Dedifferentiated amniotic fluid mesenchymal stem cell (primary cell): ENCODE data around the gene MBNL2.
A peak's percentile ranks its signal among the peaks of the same experiment; 100 is the strongest.

Source experiments
- DNase-seq: peaks from one replicate; pipeline ENCODE4 v3.0.0-alpha.2; 2016; ENCODE audit errors: extremely low spot score

MBNL2 gene

DNA sequence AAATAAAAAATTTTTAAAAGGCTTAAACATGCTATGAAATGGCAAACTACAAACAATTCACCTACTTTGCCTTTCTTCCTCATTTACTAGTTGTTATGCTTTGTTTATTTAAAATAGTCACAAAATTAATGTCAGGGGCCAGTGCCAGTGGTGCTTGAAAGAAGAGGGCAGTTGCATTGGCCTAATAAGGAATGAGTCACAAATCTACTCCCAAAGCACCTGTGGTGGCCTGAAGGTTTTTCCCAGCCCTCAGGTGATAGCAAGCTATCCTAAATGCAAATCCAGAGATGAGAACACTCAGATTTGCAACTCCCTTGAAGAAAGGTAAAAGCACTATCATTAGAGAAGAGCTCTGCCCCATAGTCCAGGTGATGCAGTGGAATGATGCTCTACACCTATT is 103.6 kb downstream of the MBNL2 start:
- no peak for DNase-seq

- no peak for DNase-seq
Observed at GRCh38 chr13:97327086-97327485, 105.0 kb downstream of the MBNL2 start.

GRCh38 chr13:97327506-97328221 is 105.5 kb downstream of the MBNL2 start:
- DNase-seq = no peak

DNA sequence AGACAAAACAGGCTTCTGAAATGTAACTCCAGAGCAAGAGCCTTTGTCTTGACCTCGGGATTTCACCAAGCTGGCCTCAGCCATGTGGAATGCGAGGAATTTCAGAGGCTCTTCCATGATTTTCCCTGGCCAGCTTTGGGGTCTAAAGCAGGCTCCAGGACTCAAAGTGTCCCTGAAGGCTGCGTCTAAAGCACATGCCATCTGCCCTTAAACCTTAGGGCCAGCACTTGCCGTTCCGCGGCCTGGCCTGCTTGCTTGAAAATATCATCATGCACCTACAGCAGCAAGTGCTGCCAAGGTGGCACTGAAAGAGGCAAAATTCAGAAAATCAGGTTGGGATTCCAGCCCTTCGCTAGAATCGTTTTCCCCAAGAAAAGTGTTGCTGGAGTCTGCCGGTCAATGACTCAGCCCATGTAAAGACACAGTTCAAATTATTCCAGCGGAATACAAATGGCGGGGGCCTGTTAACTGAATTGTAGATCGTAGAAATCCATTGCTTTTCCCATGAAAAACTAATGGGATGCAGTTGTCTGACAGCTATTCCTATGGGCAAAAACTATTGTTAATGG is 106.2 kb downstream of the MBNL2 start:
- peak; percentile 85 for DNase-seq

DNA sequence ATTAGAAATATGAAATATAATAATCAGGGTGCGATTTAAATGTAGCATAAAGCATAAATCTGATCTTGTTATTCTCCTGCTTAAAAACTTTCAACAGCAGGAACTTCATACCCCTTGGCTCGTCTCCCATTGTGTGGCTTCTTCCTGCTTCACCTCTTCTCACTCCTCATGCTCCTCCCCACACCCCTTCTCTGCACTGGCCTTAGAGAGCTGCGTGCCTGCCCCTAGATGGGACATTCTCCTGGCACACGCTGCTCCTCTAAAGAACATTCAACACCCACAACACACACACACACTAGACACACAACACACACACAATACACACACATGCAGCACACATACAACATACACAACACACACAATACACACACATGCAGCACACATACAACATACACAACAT is 107.2 kb downstream of the MBNL2 start:
- DNase-seq = no peak

DNA sequence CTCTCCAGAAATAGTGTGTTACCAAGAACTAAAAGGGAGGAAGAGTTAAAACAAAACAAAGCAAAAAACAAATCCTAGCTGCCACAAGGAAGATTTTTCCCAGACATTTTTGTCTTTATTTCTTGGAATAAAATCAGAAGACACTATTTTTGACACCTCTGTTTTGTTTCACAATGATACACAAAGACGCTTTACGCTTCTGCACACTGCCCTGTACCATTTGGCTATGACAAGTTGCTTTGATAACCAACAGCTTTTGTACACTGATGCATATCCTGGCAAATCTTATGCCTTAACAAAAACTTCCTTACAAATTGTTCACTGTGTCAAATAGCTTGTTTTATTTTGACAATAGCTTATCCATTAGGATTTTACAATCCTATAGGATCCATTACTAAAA is 108.3 kb downstream of the MBNL2 start:
- no peak for DNase-seq

DNA sequence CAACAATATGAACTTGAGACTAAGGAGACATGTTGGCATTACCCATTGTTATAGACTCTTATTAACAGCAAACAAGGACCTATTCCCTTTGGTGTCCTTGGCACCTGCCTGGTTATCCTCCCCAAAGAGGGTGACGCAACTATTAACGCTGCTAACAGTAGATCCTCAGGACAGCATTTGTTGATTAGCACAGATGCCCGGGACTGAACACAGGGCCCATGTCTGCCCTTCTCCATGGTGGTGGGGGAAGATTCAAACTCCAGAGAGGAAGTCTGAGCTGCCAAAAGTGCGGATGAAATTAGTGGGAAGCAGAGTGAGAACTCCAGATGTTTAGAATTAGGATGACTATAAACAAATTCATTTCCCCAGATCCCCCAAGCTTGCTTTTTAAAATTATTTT is 110.6 kb downstream of the MBNL2 start:
- DNase-seq = no peak

DNA sequence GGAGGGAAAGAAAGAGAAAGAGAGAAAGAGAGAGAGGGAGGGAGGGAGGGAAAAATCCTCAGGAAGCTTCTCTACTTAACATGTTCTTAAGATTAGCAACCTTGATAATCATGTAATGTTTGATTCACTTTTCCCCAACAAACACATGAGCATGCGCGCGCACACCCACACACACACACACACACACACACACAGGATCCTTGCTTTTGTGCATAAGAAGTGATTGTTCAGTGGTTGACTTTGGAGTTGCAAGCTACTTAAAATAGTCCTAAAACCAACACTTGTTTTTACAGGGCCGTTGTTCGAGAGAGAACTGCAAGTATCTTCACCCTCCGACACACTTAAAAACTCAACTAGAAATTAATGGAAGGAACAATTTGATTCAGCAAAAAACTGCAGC is 111.8 kb downstream of the MBNL2 start:
- DNase-seq = no peak

DNA sequence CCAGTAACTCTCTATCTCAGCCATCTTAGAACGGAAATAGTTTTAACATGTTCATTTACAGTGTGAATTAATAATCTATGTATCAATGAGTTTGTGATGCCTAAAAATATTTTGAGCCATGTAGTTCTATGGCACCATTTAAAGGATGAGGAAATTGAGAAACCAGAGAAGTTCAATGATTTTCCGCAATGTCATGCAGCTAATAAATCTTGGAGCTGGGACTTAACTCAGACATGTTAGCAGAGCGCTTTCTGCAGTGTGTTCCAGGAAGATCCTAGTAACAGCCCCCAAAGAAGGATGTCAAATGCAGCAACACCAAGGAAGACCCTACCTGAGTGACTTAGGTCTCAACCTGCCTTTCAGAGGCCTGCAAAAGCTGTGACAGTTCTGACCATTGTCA is 112.6 kb downstream of the MBNL2 start:
- DNase-seq = no peak

- no peak for DNase-seq
Observed at GRCh38 chr13:97335488-97336134, 113.5 kb downstream of the MBNL2 start.

DNA sequence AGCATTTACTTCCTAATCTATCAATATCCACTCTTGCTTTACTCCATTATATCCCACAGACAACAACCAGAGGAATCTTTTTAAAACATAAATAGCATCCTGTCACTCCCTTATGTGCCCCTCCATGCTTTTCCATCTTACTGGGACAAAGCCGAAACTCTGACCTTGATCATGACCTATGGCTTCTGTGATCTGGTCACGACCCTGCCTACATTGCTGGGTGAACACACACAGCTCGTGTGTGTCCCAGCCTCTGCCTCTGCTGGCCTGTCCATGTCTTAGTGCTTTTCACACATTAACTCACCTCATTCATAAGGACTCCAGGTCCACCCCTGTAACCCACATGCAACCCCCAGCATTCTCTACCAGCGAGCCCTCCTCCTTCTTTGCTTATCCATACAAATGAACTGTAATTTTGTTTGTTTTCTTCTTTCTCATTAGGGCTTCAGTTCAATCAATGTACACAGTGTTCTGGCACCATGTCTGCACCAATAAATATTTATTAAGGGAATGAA is 115.9 kb downstream of the MBNL2 start:
- DNase-seq = no peak

- no peak for DNase-seq
Observed at GRCh38 chr13:97338571-97338970, 116.4 kb downstream of the MBNL2 start.

DNA sequence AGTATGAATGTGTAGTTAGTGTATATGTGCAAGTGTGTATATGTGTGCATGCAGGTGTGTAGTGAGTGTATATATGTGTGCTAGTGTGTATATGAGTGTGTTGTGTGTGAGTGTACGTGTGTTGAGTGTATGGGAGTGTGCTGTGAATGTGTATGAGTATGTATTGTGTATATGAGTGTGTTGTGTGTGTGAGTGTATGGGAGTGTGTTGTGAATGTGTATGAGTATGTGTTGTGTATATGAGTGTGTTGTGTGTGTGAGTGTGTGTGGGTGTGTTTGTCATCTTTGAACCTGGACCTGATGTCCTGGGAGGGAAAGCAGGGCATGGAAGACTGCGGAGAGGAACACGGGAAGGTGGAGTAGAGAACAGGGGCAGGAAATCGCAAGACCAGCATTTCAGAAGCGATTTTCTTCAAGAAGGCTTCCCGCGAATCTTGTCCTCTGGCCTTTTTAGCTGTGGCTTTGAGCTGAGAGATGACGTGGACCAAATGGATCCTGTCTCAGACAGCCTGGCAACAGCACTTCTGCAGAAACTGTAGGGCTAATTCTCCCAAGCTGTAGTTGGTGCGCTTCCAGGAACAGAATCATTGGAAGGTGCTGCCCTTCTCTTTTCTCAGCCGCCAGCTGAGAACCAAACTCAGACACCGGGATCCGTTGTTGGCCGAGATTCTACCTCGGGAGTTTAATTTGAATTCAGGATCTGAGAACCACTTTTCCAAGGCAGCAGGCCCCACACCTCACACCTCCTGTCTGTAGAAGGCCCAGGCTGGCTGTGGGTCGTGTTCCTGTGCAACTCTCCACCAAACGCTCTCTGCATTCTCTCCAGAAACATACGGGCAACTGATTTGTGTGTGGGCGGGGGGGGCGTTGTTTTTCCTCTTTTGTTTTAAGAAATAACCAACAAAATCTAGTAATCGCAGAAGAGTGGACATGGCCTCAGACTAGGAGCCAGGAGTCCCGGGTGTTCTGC is 117.2 kb downstream of the MBNL2 start:
- peak; percentile 79 for DNase-seq

DNA sequence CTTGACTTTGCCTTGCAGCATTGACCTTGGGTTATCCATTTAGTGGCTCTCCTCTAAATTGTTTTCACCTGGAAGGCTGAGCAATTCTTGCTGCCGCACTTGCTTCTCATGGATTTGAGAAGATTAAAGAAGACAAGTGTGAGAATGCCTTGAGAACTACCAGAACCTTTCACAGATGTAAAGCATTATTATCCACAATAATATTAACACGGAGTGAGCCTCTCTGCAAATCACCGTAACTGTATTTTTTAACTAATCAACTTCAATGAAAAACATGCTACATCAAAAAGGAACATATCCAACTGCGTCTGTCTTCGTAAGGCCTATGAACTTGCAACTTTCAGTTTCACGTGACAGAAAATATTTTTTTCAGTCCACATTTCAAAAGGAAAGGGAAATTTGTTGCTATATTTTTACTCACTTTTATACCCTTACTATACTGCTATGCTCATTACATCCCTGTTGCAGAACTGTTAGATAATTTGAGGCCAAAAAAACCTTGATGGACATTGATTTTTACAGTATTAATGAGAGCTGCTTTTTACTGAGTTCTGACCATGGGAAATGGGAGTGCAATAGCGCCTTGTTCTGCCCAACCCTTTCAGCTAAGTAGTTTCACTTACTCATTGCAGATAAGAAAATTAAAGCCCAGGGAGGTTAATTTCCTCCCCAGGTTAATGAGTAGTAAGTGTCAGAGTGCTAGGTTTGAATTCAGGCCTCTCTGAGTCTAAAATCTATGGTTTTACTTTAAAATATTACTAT is 118.0 kb downstream of the MBNL2 start:
- DNase-seq = no peak

DNA sequence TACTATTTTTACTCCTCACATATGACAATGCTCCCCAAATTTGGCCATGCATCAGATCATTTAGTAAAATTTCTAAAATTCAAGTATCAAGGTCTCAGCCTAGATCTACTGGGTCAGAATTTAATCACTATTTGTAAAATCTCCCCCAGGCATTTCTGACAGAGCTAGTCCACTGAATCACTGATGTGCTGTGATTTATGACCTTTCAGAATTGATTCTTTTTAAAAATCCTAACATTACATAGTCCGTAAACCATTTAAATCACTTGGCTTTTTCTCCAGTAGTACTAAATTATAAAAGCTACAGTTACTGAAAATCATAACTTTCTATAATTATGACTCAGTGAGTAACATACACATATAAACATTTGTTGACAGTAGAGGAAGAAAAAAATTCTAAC is 119.0 kb downstream of the MBNL2 start:
- no peak for DNase-seq

- no peak for DNase-seq
Observed at GRCh38 chr13:97342136-97342535, 120.0 kb downstream of the MBNL2 start.

DNA sequence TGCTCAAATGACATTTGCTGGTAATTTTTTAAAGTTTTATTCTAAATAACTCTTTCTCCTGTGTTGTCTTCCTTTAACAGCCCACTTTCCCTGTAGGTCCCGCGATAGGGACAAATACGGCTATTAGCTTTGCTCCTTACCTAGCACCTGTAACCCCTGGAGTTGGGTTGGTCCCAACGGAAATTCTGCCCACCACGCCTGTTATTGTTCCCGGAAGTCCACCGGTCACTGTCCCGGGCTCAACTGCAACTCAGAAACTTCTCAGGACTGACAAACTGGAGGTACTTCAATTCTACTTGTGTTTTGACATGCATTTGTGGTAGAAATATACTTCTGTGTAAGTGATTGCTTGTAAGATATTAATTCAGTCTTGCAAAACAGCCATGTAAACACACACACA is 120.8 kb downstream of the MBNL2 start:
- DNase-seq = no peak

- peak; percentile 67 for DNase-seq
Observed at GRCh38 chr13:97344265-97345175, 122.4 kb downstream of the MBNL2 start.

DNA sequence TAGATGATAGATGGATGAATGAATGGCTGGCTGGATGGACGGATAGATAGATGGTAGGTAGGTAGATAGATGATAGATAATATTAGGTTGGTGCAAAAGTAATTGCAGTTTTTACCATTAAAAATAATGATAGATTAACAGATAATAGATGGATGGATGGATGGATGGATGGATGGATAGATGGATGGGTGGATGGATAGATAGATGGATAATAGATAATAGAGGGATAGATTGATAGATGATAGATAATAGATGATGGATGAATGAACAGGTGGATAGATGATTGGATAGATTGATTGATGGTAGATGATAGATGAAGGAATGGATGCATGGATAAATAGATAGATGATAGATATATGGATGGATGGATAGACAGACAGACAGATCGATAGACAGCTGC is 124.0 kb downstream of the MBNL2 start:
- no peak for DNase-seq
